Coronary artery (tissue), 2 donors: ENCODE data around the gene SRGAP2B.
"Not testable (repeated sequence)": the region's sequence is repeated elsewhere in the genome, so short reads cannot be mapped to it uniquely, and the experiment has no call there.

Experiments used
- DNase-seq: peaks from one replicate; pipeline ENCODE4 v3.0.0-alpha.2; 2017; ENCODE audit warnings: low spot score
- H3K27ac ChIP-seq, 2 donors: fragments of 200-600 bp; sonication (generic); one replicate each; pipeline ENCODE4 v1.5.1; 2016 to 2019
- H3K4me3 ChIP-seq: fragments of 200-600 bp; sonication (generic); 2 replicates; pipeline ENCODE4 v1.5.1; 2016; ENCODE audit warnings: mild to moderate bottlenecking, moderate library complexity

SRGAP2B gene

DNA sequence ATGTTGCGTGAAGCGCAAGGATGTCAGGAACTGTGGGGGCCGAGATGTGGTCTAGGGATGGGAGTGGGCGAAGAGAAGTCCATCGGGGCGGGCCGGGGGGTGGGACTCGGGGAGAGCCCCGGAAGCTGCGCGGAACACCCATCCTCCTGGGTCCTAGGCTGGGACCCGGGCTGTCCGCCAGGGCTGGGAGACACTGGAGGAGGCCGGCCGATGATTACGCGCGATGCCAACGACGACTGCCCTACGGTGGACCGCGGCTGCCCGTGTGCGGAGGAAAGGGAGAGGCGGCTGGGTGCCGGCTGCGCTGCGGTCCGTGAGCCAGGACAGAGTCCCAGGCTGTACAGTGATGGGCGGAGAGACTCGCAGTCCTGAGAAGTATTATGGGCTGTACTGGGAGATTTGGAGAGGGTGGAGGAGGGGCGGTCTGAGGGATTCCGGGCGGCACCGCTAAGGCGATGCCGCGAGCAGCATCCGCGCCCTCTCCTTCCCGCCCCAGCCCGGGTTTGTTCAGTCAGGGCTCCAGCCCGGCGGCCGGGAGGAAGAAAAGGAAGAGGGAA lies 395 bp downstream of the SRGAP2B start:
- peak overlapping the region; percentile 68 for H3K4me3 ChIP-seq
- peak overlapping the region in 1 of 2 donors; percentile 87 for H3K27ac ChIP-seq
- not testable (repeated sequence) for DNase-seq

DNA sequence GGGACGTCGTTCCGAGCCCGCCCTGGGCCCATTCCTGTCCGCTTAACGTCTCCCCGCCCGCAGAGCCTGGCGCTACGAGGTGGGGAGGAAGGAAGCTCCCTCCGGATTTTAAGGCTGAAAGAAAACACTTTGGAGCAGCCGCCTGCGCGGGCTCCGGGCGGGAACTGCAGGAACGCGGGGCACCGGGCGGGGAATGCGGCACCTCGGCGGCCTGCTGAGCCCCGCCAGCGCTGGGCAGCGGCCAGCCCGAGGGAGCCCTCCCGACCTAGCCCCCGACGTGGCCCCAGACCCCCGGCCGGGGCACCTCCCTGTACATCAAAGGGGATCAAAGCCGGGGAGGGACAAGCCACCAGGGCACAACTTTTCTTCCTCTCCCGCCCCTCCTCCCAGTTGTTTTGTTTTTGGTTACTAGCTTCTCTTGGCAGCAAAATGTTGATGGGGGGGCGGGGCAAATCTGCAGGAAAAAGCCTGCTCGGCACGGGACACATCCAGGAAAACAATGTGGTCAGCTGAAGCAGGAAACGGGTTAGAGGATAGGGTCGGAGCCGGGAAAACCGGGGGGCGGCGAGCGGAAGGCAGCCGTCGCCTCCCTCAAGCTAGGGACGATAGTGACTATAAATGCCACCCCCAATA lies 1.5 kb downstream of the SRGAP2B start:
- DNase-seq: peak; percentile 70
- Histone ChIP-seq H3K4me3 (peak overlapping the region; percentile 71), H3K27ac (peak overlapping the region in 1 of 2 donors; percentile 80)

DNA sequence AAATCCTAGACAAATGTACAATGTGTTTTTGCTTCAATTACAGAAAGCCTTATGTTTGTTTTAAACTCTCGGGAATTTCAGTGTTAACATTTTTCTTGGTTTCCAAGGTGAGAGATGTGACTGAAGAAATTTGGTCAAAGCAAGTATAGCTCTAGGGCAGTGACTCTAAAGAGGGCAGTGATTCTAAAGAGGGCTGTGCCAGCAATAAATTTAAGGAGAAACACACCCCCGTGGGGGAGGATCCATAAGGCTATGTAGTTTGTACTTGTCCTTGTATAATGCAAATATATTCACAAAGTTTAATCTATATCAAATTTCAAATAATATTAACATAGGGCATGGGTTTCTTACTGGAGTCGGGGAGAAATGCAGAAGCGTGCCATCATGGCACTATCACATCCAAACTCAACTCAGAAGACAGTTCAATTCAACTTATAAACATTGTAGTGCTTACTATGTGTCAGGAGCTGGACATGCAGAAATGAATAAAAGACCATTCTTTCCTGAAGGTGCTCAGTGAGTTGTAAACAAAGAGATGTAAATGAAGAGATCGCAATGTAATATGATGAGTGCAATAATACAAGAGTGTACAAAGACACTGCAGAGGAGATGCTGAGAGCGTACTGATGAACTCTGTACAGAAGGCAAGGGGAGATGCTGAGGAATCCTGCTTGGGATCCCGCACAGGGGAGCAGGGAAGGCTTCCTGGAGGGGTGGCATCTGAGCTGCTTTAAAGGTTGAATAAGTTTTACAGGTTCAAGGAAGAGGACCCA lies 12.5 kb downstream of the SRGAP2B start:
- H3K4me3 ChIP-seq, DNase-seq: not testable (repeated sequence)

DNA sequence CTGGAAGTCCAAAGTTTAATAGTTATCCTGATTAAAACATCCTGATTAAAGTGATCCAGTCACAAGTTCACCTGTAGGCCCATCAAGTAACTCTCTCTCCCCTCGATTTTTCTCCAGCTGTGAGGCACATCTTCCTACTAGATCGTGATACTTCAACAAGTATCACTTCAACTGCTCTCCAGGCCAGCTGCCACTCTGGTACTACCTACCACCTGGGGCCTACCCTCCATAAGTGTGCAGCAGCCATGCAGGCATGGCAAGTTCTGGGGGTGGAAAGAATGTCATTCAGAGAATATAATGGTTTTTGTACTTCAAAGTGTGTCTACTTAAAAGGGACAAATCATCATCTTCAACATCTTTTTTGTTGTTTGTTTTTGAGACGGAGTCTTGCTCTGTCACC lies 14.9 kb downstream of the SRGAP2B start:
- DNase-seq, H3K4me3 ChIP-seq, H3K27ac ChIP-seq: not testable (repeated sequence)

More for the DNA sequence above, 12.5 kb downstream of the SRGAP2B start:
- H3K27ac ChIP-seq: not testable (repeated sequence)

DNA sequence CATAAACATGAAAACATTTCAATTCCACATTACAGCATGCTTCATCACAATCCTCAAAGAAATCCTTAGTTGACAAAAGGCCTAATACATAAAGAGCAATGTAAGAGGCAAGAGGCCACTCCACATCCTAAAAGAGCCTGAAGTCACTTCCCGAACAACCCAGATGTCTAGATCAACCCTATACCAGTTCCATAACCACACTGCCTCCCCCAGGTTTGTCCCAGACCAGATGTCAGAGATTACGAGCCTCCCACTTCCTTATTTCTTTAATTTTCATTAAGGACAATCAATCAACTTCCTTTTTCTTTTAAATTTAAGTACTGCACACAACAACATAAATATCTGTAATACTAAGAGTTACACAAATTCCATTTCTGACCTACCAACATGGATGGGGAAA lies 15.4 kb downstream of the SRGAP2B start:
- not testable (repeated sequence) for H3K4me3 ChIP-seq, DNase-seq, H3K27ac ChIP-seq

DNA sequence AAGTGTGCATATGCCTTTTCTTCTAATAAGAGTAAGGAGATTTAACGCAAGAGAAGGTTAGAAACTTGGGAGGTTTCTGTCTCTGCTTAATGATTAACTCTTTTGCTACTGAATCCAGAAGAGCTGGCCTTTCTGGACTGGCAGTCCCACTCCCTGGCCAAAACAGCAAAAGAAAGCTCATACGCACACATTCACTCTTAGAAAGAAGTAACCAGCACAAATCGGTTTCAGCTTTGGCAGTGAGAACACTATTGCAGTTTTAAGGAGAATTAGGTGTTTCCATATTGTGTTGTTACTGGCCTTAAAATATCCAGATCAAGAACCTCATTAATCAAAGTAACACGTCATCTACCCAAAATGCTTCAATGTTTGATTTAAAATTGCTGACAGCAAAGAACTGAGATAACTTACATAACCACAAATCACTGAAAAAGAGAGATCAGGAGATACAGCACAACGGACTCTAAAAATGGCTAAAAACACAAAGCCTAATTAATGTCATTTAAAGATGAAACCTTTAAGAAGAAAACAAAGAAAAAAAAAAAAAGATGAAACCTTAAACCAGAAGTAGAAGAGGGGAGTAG lies 16.2 kb downstream of the SRGAP2B start:
- not testable (repeated sequence) for H3K4me3 ChIP-seq, H3K27ac ChIP-seq, DNase-seq

DNA sequence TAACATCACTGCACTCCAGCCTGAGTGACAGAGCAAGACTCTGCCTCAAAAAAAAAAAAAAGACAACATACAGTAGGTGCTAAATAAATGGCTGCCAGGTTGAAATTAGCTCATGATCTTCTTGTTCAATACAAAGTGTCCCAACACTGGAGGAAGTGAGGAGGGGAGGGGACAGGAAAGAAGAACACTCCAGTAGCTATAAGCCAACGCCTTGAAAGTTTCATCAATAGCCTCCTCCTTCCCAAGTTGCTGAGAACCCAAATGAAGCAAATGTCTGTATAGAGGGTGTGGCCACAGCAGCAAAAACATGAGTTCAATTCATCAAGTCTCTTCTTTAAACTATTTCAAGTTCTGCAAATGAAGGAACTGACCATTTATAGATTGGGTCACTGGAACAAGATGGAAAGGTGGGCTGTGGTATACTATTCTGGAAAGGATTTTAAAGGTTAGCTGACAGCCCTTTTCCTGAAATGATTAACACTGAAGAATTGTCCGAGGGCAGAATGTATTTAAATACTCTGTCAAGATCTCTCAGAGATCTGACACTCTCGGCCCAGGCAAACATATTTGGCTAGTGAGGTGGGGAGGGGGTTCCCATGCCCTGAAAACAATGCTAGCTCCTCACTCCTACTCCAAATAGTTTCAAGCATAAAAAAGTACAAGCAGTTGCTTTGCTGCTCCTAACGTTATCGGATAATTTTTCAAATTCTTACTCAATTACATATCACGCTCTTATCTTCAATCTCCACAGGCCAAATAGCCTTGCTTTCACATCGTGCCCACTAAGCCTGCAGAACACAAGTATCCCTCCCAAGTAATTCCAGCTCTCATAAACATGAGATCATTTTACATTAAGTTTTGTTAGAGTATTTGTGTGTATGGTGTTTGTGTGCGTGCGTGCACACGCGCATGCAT lies 17.0 kb downstream of the SRGAP2B start:
- H3K4me3 ChIP-seq, H3K27ac ChIP-seq, DNase-seq: not testable (repeated sequence)

DNA sequence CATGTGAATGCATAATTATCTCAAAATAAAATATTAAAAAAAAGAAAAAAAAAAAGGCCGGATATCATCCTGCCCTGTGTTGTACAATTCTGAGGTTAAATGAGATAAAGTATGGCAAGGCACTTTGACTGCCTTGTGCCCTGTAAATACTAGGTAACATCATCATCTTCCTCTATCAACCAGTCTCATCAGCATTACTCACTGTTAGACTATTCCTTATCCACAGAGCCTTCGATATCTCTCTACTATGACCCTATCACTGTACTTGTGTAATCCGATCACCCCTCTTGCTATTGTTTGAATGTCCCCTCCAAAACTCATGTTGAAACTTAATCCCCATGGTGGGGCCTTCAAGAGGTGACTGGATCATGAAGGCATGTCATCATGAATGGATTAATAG lies 18.3 kb downstream of the SRGAP2B start:
- not testable (repeated sequence) for H3K27ac ChIP-seq, H3K4me3 ChIP-seq, DNase-seq

DNA sequence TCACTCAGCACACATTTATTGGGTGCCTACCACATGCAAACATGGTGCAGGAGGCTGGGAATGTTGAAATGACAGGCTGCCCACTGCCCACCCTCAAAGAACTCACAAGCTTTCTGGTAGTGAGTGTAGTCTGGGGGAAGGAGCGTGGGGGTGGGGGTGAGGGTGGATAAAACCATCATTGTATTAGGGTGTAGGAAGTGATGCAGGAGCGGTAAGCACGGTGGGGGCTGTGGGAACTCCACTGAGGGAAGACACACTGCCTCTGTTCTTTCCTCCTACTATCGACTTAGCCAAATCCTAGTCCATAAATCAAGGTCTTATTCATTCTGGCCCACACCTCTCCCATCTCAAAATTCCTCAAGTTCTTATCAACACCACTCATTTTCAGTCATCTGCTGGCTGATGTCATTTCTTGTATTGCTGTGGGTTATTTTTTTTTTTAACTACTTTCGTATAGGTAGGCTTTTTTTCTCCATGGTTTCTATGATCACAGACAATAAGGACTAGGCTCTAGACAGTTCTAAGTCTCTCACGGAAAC lies 21.0 kb downstream of the SRGAP2B start:
- H3K27ac ChIP-seq, DNase-seq, H3K4me3 ChIP-seq: not testable (repeated sequence)

DNA sequence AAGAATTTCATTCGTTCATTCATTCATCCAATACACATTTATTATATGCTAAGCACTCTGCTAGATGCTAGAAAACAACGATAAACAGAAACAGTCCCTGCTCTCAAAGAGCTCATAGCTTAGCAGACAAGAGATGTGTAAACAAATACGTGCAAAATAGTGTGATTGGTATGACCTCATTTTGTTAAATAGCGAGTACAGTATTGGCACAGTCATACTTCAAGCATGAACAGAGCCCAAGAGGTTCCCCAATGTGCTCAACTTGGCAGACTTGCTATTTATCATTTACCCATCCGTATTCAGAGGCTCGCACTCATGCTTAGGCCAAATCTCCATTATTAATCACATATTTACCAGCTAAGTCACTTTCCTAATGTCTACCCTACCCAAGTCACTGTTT lies 23.6 kb downstream of the SRGAP2B start:
- H3K27ac ChIP-seq, DNase-seq: not testable (repeated sequence)

DNA sequence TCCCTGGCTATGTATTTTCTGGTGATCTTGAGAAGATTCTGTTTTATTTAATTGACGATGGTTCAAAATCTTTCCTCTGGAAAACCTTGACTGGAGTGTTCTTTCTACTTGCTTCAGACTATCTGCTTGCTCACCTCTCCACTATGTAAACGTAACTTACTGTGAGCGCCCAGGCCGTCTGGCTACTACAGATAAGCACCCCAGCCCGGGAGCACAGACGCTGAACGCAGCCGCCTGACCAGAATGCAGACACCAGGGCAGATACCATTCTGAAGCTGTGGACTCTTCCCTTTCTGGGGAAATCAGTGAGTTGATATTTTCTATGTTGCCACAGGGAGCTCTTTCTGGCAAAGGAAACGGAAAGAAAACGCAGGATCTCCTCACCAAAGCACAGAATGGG lies 28.6 kb downstream of the SRGAP2B start:
- not testable (repeated sequence) for H3K27ac ChIP-seq, H3K4me3 ChIP-seq, DNase-seq

More for the DNA sequence above, 23.6 kb downstream of the SRGAP2B start:
- H3K4me3 ChIP-seq: not testable (repeated sequence)

DNA sequence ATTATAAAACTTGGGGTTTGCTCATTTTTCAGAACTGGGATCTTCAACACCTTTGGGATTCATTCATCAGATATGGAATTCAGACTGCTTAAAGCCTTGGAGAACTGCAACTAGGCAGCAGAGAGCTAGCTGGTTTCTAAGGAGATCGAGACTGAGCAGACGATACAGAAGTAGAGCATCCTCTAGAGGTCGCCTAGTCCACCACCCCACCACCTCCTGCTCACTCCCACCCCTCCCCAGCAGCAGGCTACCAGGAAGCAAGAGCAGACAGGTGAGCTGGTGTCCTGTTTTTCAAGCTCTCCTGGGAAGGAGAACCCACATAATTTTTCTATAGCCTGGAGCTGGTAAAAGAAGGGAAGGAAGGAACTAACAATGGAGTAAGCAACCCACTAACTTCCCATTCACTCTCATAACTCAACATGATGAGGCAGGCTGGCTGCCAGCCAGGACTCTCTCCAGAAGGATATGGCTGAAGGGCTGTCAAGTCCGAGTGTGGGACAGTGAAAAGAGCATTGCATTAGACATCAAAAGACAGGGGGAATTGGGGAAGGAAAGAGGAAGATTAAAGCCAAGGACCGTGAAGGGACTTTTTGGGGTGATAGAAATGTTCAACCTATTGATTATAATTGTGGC lies 29.8 kb downstream of the SRGAP2B start:
- H3K4me3 ChIP-seq, H3K27ac ChIP-seq, DNase-seq: not testable (repeated sequence)

DNA sequence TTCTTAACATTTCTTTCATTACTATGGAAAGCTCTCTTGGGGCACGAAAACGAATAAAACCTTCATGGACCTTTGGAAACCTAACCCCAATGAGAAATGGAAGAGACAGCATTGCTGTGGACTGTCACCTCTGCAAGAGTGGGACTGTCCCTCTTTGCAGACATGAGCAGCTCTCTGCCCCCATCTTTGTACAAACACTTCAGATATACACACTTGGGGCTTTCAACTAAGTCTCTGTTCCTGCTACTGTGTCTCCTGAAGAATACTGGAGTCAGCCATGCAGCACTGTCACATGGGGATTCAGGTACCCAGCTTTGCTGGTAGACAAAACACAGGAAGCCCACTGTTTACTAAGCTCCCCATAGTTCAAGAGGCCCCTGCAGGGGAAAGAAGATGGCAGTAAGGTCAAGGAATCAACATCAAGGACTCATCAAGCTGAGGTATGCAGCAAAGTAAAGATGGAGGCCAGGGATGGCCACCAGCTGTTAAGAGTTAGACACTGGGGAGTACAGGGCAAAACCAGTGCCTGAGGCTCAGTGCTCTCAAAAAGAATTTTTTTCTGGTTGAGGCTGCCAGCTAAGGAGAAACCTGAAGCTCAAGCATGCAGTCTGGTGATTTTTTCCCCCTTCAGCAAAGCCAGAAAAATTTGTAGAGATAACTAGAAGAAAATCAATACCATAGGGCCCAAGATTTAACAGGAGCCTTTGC lies 31.0 kb downstream of the SRGAP2B start:
- not testable (repeated sequence) for H3K27ac ChIP-seq, H3K4me3 ChIP-seq, DNase-seq

DNA sequence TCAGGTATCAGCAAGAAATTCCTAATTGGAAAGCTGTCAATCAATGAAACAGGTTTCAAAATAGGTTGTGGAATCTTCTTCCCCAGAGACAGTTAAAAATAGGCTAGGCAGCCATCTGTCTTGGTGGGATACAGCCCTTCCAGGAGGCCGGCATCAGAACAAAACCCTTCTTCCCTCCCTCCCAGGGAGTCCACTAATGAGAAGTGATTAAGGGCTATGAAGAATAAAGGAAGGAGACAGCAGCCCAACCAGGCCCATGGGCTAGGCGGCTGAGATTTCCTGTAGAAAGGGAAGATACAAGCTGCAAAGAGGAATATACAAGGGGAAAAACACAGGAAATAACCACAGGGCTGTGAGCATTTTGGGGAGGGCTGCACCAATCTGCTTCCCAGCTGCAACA lies 31.8 kb downstream of the SRGAP2B start:
- not testable (repeated sequence) for DNase-seq, H3K4me3 ChIP-seq, H3K27ac ChIP-seq

DNA sequence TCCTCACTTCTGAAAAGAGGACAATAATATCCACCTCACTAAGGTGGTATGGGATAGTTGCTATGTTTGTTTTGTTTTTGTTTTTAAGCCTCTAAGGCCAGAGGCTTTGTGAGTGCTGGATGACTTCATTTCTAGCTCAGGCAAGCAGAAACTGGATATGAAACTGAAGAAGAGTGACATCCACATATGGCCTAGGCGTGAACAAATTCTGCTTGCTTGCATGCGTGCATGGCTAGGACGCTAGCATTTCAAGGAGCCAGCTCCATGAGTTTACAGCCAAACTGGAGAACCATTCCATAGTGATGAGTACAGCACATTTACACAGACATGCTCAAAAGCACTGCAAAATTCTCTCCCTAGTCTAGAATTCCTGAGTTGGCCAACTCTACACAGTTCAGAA lies 36.9 kb downstream of the SRGAP2B start:
- not testable (repeated sequence) for H3K27ac ChIP-seq, H3K4me3 ChIP-seq, DNase-seq

DNA sequence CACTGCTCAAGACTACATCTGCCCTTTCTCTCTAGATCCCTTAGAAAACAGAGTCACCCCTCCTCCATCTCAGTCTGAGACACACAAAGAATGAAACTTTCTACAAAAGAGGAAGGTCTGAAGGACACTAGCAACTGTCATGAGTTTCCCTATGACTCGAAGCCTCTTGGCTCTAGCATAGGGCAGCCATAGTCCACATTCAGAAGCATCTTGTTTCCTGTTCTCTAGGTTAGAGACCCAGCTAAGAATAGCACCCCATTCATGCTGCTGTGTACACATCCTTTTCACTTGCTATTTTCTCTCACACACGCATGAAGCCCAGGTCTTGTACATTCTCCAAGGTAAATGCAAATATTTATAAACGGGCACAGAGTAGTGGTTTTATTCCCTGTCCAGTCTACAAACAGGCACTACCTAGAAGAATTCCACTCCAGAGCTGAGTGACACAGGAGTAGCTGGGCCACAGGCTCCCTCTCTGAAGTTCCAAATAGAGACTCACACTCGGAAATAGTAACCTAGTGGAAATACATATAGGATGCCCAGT lies 39.8 kb downstream of the SRGAP2B start:
- not testable (repeated sequence) for H3K27ac ChIP-seq, H3K4me3 ChIP-seq, DNase-seq

DNA sequence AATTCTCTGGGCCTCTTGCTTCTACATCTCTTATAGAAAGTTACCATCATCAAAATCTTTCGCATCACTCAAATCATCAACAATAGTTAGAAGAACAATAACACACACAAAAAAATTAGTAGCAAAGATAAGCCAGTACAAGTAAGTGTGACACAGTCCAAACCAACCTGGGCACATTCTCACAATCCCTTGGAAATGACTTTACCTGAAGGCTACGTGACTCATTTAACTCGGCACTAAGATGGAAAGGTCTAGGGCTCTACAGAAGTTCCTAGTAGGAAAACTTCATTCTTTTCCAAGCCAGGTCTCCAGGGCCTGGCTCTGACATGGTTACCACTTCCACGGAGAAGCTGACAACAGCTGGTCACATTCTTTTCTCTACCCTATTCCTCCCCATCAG lies 41.7 kb downstream of the SRGAP2B start:
- not testable (repeated sequence) for DNase-seq, H3K27ac ChIP-seq, H3K4me3 ChIP-seq
